ENCODE results near the gene ANKRD11.

Gene ANKRD11

GRCh38 chr16:89281189-89281577 lies 209.2 kb downstream of the ANKRD11 start:
- TF ChIP-seq TAF1 (IDR thresholded peaks at IDR 0.05; ENCODE audit: low read depth, low read length) = no peak
- no peak for TF ChIP-seq POLR2A (IDR thresholded peaks at IDR 0.05; ENCODE audit: low read depth, low read length)
- TF ChIP-seq POU2F2 (IDR thresholded peaks at IDR 0.05; ENCODE audit: low read depth, low read length) = no peak
- no peak for DNase-seq (ENCODE audit: insufficient read length, low spot score)
- FAIRE-seq = no peak

GRCh38 chr16:89280546-89281188 lies 209.7 kb downstream of the ANKRD11 start:
- FAIRE-seq (no peak), DNase-seq (ENCODE audit: insufficient read length, low spot score) (no peak)
- TF ChIP-seq POLR2A (IDR thresholded peaks at IDR 0.05; ENCODE audit: low read depth, low read length) = no peak
- TF ChIP-seq POU2F2 (IDR thresholded peaks at IDR 0.05; ENCODE audit: low read depth, low read length) = no peak
- no peak for TF ChIP-seq PAX5 (IDR thresholded peaks at IDR 0.05; ENCODE audit: insufficient read depth, low read length, severe bottlenecking)
- TF ChIP-seq SPI1 (IDR thresholded peaks at IDR 0.05; ENCODE audit: low read depth, low read length) = no peak
- TF ChIP-seq POLR2AphosphoS5 (IDR thresholded peaks at IDR 0.05; ENCODE audit: low read depth, low read length) = no peak
- no peak for TF ChIP-seq TAF1 (IDR thresholded peaks at IDR 0.05; ENCODE audit: low read depth, low read length)

GRCh38 chr16:89279666-89280481 lies 210.5 kb downstream of the ANKRD11 start:
- TF ChIP-seq POLR2A (IDR thresholded peaks at IDR 0.05; ENCODE audit: low read depth, low read length) = no peak
- TF ChIP-seq POLR2AphosphoS5 (IDR thresholded peaks at IDR 0.05; ENCODE audit: low read depth, low read length) = no peak
- no peak for TF ChIP-seq TAF1 (IDR thresholded peaks at IDR 0.05; ENCODE audit: low read depth, low read length)
- no peak for TF ChIP-seq PAX5 (IDR thresholded peaks at IDR 0.05; ENCODE audit: insufficient read depth, low read length, severe bottlenecking)
- TF ChIP-seq POU2F2 (IDR thresholded peaks at IDR 0.05; ENCODE audit: low read depth, low read length) = no peak
- no peak for TF ChIP-seq SPI1 (IDR thresholded peaks at IDR 0.05; ENCODE audit: low read depth, low read length)
- no peak for FAIRE-seq
- no peak for DNase-seq (ENCODE audit: insufficient read length, low spot score)

GRCh38 chr16:89278441-89279240 lies 211.7 kb downstream of the ANKRD11 start:
- TF ChIP-seq SPI1 (IDR thresholded peaks at IDR 0.05; ENCODE audit: low read depth, low read length) (no peak), TAF1 (IDR thresholded peaks at IDR 0.05; ENCODE audit: low read depth, low read length) (no peak), PAX5 (IDR thresholded peaks at IDR 0.05; ENCODE audit: insufficient read depth, low read length, severe bottlenecking) (no peak), POLR2A (IDR thresholded peaks at IDR 0.05; ENCODE audit: low read depth, low read length) (no peak), POU2F2 (IDR thresholded peaks at IDR 0.05; ENCODE audit: low read depth, low read length) (no peak), POLR2AphosphoS5 (IDR thresholded peaks at IDR 0.05; ENCODE audit: low read depth, low read length) (no peak)
- DNase-seq (ENCODE audit: insufficient read length, low spot score) = no peak
- no peak for FAIRE-seq

GRCh38 chr16:89277641-89278341 lies 212.6 kb downstream of the ANKRD11 start:
- FAIRE-seq (no peak), DNase-seq (ENCODE audit: insufficient read length, low spot score) (no peak)
- TF ChIP-seq SPI1 (IDR thresholded peaks at IDR 0.05; ENCODE audit: low read depth, low read length) (no peak), POU2F2 (IDR thresholded peaks at IDR 0.05; ENCODE audit: low read depth, low read length) (no peak), POLR2AphosphoS5 (IDR thresholded peaks at IDR 0.05; ENCODE audit: low read depth, low read length) (no peak), PAX5 (IDR thresholded peaks at IDR 0.05; ENCODE audit: insufficient read depth, low read length, severe bottlenecking) (no peak), POLR2A (IDR thresholded peaks at IDR 0.05; ENCODE audit: low read depth, low read length) (no peak), TAF1 (IDR thresholded peaks at IDR 0.05; ENCODE audit: low read depth, low read length) (no peak)

GRCh38 chr16:89277049-89277448 lies 213.3 kb downstream of the ANKRD11 start:
- TF ChIP-seq POLR2AphosphoS5 (IDR thresholded peaks at IDR 0.05; ENCODE audit: low read depth, low read length) = no peak
- no peak for TF ChIP-seq TAF1 (IDR thresholded peaks at IDR 0.05; ENCODE audit: low read depth, low read length)
- TF ChIP-seq SPI1 (IDR thresholded peaks at IDR 0.05; ENCODE audit: low read depth, low read length) = no peak
- TF ChIP-seq POU2F2 (IDR thresholded peaks at IDR 0.05; ENCODE audit: low read depth, low read length) = no peak
- FAIRE-seq (no peak), DNase-seq (ENCODE audit: insufficient read length, low spot score) (no peak)

GRCh38 chr16:89275837-89276720 lies 214.3 kb downstream of the ANKRD11 start:
- DNase-seq (ENCODE audit: insufficient read length, low spot score) (no peak), FAIRE-seq (no peak)
- TF ChIP-seq POLR2AphosphoS5 (IDR thresholded peaks at IDR 0.05; ENCODE audit: low read depth, low read length) = no peak
- no peak for TF ChIP-seq SPI1 (IDR thresholded peaks at IDR 0.05; ENCODE audit: low read depth, low read length)
- no peak for TF ChIP-seq PAX5 (IDR thresholded peaks at IDR 0.05; ENCODE audit: insufficient read depth, low read length, severe bottlenecking)
- TF ChIP-seq POU2F2 (IDR thresholded peaks at IDR 0.05; ENCODE audit: low read depth, low read length) = no peak
- no peak for TF ChIP-seq POLR2A (IDR thresholded peaks at IDR 0.05; ENCODE audit: low read depth, low read length)

- TF ChIP-seq PAX5 (IDR thresholded peaks at IDR 0.05; ENCODE audit: insufficient read depth, low read length, severe bottlenecking) (no peak), POLR2A (IDR thresholded peaks at IDR 0.05; ENCODE audit: low read depth, low read length) (no peak), POU2F2 (IDR thresholded peaks at IDR 0.05; ENCODE audit: low read depth, low read length) (no peak)
- no peak for FAIRE-seq
Observed at GRCh38 chr16:89275284-89275584, 215.1 kb downstream of the ANKRD11 start.

More at GRCh38 chr16:89275284-89275584, 215.1 kb downstream of the ANKRD11 start:
- DNase-seq (ENCODE audit: insufficient read length, low spot score) = no peak
